ENCODE measurements around the gene COPZ2. TPM values are rescaled to one million over a fixed set of nuclear protein-coding genes. Genes with fewer than 3 reads are reported as not detected.
"Not testable (repeated sequence)": the region's sequence is repeated elsewhere in the genome, so short reads cannot be mapped to it uniquely, and the experiment has no call there.

The COPZ2 gene
- total RNA-seq, 2 experiments from 2014 or later = 4.3 to 4.6 TPM

- ATAC-seq = peak; percentile 90
- peak; percentile 79 for TF ChIP-seq CTCF (IDR thresholded peaks at IDR 0.05)
- intact Hi-C loops (cut with micrococcal nuclease) = loop anchor here (1.0 kb wide), 1 partner anchor 48 kb away; no protein-coding TSS in a partner anchor
- DNase-seq = peak; percentile 89
- Mint-ChIP-seq H3K27me3 (no peaks in the 10 kb centered on the region), H3K4me3 (no peak overlapping the region), H3K27ac (no peak overlapping the region), H3K36me3 (ENCODE audit: low read depth) (peaks cover 20% of the 10 kb centered on the region), H3K4me1 (ENCODE audit: low read depth) (no peaks in the 10 kb centered on the region), H3K9me3 (no peaks in the 10 kb centered on the region)
- ChIA-PET POLR2A (interaction anchor here (1.0 to 1.7 kb wide), 3 partner anchors 10 to 48 kb away, joined by 3 to 10 read pairs (median 4); no protein-coding TSS in a partner anchor), CTCF (interaction anchor here (0.7 to 20.3 kb wide), 24 partner anchors 8 to 125 kb away, joined by 3 to 283 read pairs (median 4); partner anchors contain the start of gene NFE2L1)
Observed at GRCh38 chr17:48074322-48075081, 36.9 kb upstream of the COPZ2 start.

GRCh38 chr17:48073566-48074094 is 36.0 kb upstream of the COPZ2 start:
- ChIA-PET POLR2A (interaction anchor here (0.6 to 1.7 kb wide), 3 partner anchors 25 to 83 kb away, joined by 3 to 10 read pairs (median 4); no protein-coding TSS in a partner anchor), CTCF (interaction anchor here (0.7 to 20.3 kb wide), 12 partner anchors 9 to 61 kb away, joined by 3 to 283 read pairs (median 6); no protein-coding TSS in a partner anchor)
- DNase-seq; H3K9me3 Mint-ChIP-seq; H3K4me3 Mint-ChIP-seq; H3K27me3 Mint-ChIP-seq; H3K27ac Mint-ChIP-seq; ATAC-seq; H3K4me1 Mint-ChIP-seq (ENCODE audit: low read depth): not testable (repeated sequence)
- peaks cover 20% of the 10 kb centered on the region for H3K36me3 Mint-ChIP-seq (ENCODE audit: low read depth)
- intact Hi-C loops (cut with micrococcal nuclease) = loop anchor here (1.0 kb wide), 1 partner anchor 47 kb away; no protein-coding TSS in a partner anchor

- H3K27me3 Mint-ChIP-seq; intact Hi-C loops (cut with micrococcal nuclease); H3K4me3 Mint-ChIP-seq; DNase-seq; H3K27ac Mint-ChIP-seq; ATAC-seq; H3K9me3 Mint-ChIP-seq; H3K4me1 Mint-ChIP-seq (ENCODE audit: low read depth): not testable (repeated sequence)
- CTCF ChIA-PET = interaction anchor here (0.7 to 20.3 kb wide), 5 partner anchors 10 to 45 kb away, joined by 3 to 283 read pairs (median 8); no protein-coding TSS in a partner anchor
- peaks cover 20% of the 10 kb centered on the region for H3K36me3 Mint-ChIP-seq (ENCODE audit: low read depth)
- POLR2A ChIA-PET = interaction anchor here (1.0 to 1.6 kb wide), 2 partner anchors 28 to 47 kb away, joined by 3 to 10 read pairs; partner anchors contain the start of gene CBX1
Observed at GRCh38 chr17:48072811-48073210, 35.2 kb upstream of the COPZ2 start.

- DNase-seq (no peak), ATAC-seq (no peak)
- TF ChIP-seq CTCF (IDR thresholded peaks at IDR 0.05) = no peak
- CTCF ChIA-PET = interaction anchor here (1.1 to 20.3 kb wide), 4 partner anchors 9 to 43 kb away, joined by 6 to 283 read pairs (median 97); no protein-coding TSS in a partner anchor
- Mint-ChIP-seq H3K9me3 (no peaks in the 10 kb centered on the region), H3K4me3 (no peak overlapping the region), H3K36me3 (ENCODE audit: low read depth) (peaks cover 22% of the 10 kb centered on the region), H3K27ac (no peak overlapping the region), H3K27me3 (no peaks in the 10 kb centered on the region), H3K4me1 (ENCODE audit: low read depth) (no peaks in the 10 kb centered on the region)
- POLR2A ChIA-PET = interaction anchor here (0.7 kb wide), 1 partner anchor 43 kb away, joined by 3 read pairs; no protein-coding TSS in a partner anchor
- intact Hi-C loops (cut with micrococcal nuclease) = no loop called here
Observed at GRCh38 chr17:48071654-48072053, 34.1 kb upstream of the COPZ2 start.

GRCh38 chr17:48070195-48070594 is 32.6 kb upstream of the COPZ2 start:
- POLR2A ChIA-PET = interaction anchor here (5.2 kb wide), 1 partner anchor 22 kb away, joined by 20 read pairs; the partner anchor contains the start of gene NFE2L1
- Mint-ChIP-seq H3K4me3 (no peak overlapping the region), H3K27ac (no peak overlapping the region), H3K27me3 (no peaks in the 10 kb centered on the region), H3K9me3 (no peaks in the 10 kb centered on the region), H3K36me3 (ENCODE audit: low read depth) (peaks cover 26% of the 10 kb centered on the region), H3K4me1 (ENCODE audit: low read depth) (no peaks in the 10 kb centered on the region)
- CTCF ChIA-PET = interaction anchor here (0.9 to 20.3 kb wide), 3 partner anchors 6 to 100 kb away, joined by 3 to 283 read pairs (median 186); no protein-coding TSS in a partner anchor
- intact Hi-C loops (cut with micrococcal nuclease) = no loop called here
- ATAC-seq = no peak
- TF ChIP-seq CTCF (IDR thresholded peaks at IDR 0.05) = no peak
- no peak for DNase-seq
